ENCODE measurements around the gene ARSG. TPM values are rescaled to one million over a fixed set of nuclear protein-coding genes. Genes with fewer than 3 reads are reported as not detected.

Gene ARSG
- polyA plus RNA-seq, 1 of the 3 experiments (the other 2 are of a cell fraction), result 0.41 TPM

DNA sequence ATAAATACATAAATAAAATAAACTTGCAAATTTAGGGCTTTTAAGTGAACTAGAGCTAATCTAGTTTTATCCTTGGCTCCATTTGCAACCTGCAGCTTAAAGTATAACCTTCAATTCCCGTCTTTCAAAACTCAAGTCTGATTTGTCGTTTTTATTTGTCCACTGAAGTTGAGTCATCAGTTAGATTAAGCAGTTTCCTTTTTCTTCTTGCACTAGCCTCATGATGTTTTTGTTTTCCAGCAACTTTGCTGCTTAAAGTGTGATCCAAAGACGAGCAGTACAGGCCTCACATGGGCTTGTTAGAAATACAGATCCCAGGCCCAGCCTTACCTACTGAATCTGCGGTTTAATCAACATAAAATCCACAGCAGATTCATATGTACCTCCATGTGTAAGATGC, 13.8 kb downstream of the ARSG start:
- 34% methylated on average over 4 of the region's 4 CpGs for WGBS (ENCODE audit: low lambda C conversion rate)
- no peak for DNase-seq
- CTCF ChIA-PET, result no interaction called here
- no peak overlapping the region for H2AFZ ChIP-seq (ENCODE audit: low read depth)
- H3K27me3 ChIP-seq (ENCODE audit: insufficient read depth), result peaks cover 7% of the 10 kb centered on the region; the same call in 1 of the 2 replicates
- TF ChIP-seq CHD2 (IDR thresholded peaks at IDR 0.05; ENCODE audit: low read length, partially characterized antibody), result no peak
- TF ChIP-seq, protein P1, sequence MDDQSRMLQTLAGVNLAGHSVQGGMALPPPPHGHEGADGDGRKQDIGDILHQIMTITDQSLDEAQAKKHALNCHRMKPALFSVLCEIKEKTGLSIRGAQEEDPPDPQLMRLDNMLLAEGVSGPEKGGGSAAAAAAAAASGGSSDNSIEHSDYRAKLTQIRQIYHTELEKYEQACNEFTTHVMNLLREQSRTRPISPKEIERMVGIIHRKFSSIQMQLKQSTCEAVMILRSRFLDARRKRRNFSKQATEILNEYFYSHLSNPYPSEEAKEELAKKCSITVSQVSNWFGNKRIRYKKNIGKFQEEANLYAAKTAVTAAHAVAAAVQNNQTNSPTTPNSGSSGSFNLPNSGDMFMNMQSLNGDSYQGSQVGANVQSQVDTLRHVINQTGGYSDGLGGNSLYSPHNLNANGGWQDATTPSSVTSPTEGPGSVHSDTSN (IDR thresholded peaks at IDR 0.05), result no peak
- no peak for TF ChIP-seq RAD21 (IDR thresholded peaks at IDR 0.05; ENCODE audit: low read length)
- no peak for TF ChIP-seq MXI1 (IDR thresholded peaks at IDR 0.05; ENCODE audit: low read depth, low read length)
- no peak for TF ChIP-seq SIN3A (IDR thresholded peaks at IDR 0.05; ENCODE audit: borderline replicate concordance, low read depth, low read length)
- TF ChIP-seq, protein P2, sequence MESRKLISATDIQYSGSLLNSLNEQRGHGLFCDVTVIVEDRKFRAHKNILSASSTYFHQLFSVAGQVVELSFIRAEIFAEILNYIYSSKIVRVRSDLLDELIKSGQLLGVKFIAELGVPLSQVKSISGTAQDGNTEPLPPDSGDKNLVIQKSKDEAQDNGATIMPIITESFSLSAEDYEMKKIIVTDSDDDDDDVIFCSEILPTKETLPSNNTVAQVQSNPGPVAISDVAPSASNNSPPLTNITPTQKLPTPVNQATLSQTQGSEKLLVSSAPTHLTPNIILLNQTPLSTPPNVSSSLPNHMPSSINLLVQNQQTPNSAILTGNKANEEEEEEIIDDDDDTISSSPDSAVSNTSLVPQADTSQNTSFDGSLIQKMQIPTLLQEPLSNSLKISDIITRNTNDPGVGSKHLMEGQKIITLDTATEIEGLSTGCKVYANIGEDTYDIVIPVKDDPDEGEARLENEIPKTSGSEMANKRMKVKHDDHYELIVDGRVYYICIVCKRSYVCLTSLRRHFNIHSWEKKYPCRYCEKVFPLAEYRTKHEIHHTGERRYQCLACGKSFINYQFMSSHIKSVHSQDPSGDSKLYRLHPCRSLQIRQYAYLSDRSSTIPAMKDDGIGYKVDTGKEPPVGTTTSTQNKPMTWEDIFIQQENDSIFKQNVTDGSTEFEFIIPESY (IDR thresholded peaks at IDR 0.05; ENCODE audit: borderline replicate concordance, low read depth), result no peak
- TF ChIP-seq ELF1 (IDR thresholded peaks at IDR 0.05), result no peak
- H3K9me2 ChIP-seq, result no peaks in the 10 kb centered on the region
- no peak overlapping the region for H3K4me3 ChIP-seq (ENCODE audit: low read depth in 2 of 2, low read length in 1 of 2)
- no peaks in the 10 kb centered on the region for H3K79me2 ChIP-seq (ENCODE audit: insufficient read depth)
- no peak overlapping the region for H3K4me2 ChIP-seq
- POLR2A ChIA-PET, result no interaction called here
- H3K9me3 ChIP-seq, result no peaks in the 10 kb centered on the region
- no peak overlapping the region for H3K9ac ChIP-seq
- no peaks in the 10 kb centered on the region for H3F3A ChIP-seq (replicated peaks; ENCODE audit: insufficient read depth)
- H3K36me3 ChIP-seq (replicated peaks in 1 of 2; ENCODE audit: control insufficient read depth in 1 of 2, insufficient read depth in 2 of 2, low read length in 1 of 2), result no peaks in the 10 kb centered on the region
- no peaks in the 10 kb centered on the region; a peak in 1 of 4 replicates for H3K4me1 ChIP-seq (ENCODE audit: control insufficient read depth in 1 of 2, insufficient read depth in 2 of 2, low read depth in 1 of 2, low read length in 1 of 2)
- no peak overlapping the region for H3K27ac ChIP-seq (ENCODE audit: low read depth in 2 of 2, low read length in 1 of 2)
- H4K20me1 ChIP-seq (ENCODE audit: insufficient read depth), result no peaks in the 10 kb centered on the region

DNA sequence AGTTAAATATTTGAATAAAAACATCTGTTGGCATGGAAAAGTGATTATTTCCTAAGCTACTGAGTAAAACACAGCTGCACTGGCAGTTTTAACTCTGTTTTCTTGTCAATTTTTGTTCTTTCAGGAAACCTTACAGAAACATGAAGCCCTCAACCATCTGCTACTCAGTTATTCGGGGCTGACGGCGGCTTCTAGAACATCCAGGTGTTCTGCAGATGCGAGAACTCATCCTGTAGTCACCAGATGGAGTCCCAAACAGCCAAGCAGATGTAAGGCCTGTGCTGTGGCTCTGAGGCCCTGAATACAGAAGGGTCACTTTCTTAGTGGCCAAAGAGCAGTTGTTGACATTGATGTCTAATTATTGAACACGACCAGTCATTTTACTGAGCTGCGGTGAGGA, 15.5 kb downstream of the ARSG start:
- DNase-seq, result no peak
- TF ChIP-seq POLR2AphosphoS5 (IDR thresholded peaks at IDR 0.05; ENCODE audit: low read depth, low read length) (no peak), RFX5 (IDR thresholded peaks at IDR 0.05; ENCODE audit: low read length) (no peak), ELF1 (IDR thresholded peaks at IDR 0.05) (no peak), EZH2phosphoT487 (IDR thresholded peaks at IDR 0.05; ENCODE audit: borderline replicate concordance, low read depth) (no peak), MXI1 (IDR thresholded peaks at IDR 0.05; ENCODE audit: low read depth, low read length) (no peak), RAD21 (IDR thresholded peaks at IDR 0.05; ENCODE audit: low read length) (no peak), FOXM1 (IDR thresholded peaks at IDR 0.05; ENCODE audit: low read depth) (no peak), JUND (IDR thresholded peaks at IDR 0.05) (no peak), CHD2 (IDR thresholded peaks at IDR 0.05; ENCODE audit: low read length, partially characterized antibody) (no peak), NRF1 (IDR thresholded peaks at IDR 0.05; ENCODE audit: low read depth, low read length) (no peak), EP300 (IDR thresholded peaks at IDR 0.05; ENCODE audit: borderline replicate concordance in 1 of 2, low read depth in 1 of 2, low read length in 1 of 2) (no peak), RCOR1 (IDR thresholded peaks at IDR 0.05; ENCODE audit: low read length) (no peak), YY1 (IDR thresholded peaks at IDR 0.05; ENCODE audit: low read depth) (no peak), NFIC (IDR thresholded peaks at IDR 0.05; ENCODE audit: borderline replicate concordance) (no peak)
- TF ChIP-seq, protein P3, sequence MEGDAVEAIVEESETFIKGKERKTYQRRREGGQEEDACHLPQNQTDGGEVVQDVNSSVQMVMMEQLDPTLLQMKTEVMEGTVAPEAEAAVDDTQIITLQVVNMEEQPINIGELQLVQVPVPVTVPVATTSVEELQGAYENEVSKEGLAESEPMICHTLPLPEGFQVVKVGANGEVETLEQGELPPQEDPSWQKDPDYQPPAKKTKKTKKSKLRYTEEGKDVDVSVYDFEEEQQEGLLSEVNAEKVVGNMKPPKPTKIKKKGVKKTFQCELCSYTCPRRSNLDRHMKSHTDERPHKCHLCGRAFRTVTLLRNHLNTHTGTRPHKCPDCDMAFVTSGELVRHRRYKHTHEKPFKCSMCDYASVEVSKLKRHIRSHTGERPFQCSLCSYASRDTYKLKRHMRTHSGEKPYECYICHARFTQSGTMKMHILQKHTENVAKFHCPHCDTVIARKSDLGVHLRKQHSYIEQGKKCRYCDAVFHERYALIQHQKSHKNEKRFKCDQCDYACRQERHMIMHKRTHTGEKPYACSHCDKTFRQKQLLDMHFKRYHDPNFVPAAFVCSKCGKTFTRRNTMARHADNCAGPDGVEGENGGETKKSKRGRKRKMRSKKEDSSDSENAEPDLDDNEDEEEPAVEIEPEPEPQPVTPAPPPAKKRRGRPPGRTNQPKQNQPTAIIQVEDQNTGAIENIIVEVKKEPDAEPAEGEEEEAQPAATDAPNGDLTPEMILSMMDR (IDR thresholded peaks at IDR 0.05), result no peak
- TF ChIP-seq, protein P4, sequence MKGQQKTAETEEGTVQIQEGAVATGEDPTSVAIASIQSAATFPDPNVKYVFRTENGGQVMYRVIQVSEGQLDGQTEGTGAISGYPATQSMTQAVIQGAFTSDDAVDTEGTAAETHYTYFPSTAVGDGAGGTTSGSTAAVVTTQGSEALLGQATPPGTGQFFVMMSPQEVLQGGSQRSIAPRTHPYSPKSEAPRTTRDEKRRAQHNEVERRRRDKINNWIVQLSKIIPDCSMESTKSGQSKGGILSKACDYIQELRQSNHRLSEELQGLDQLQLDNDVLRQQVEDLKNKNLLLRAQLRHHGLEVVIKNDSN (IDR thresholded peaks at IDR 0.05; ENCODE audit: borderline replicate concordance, low read depth), result no peak
- TF ChIP-seq, protein P5, sequence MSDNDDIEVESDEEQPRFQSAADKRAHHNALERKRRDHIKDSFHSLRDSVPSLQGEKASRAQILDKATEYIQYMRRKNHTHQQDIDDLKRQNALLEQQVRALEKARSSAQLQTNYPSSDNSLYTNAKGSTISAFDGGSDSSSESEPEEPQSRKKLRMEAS (IDR thresholded peaks at IDR 0.05; ENCODE audit: low read depth), result no peak
- TF ChIP-seq, protein P6, sequence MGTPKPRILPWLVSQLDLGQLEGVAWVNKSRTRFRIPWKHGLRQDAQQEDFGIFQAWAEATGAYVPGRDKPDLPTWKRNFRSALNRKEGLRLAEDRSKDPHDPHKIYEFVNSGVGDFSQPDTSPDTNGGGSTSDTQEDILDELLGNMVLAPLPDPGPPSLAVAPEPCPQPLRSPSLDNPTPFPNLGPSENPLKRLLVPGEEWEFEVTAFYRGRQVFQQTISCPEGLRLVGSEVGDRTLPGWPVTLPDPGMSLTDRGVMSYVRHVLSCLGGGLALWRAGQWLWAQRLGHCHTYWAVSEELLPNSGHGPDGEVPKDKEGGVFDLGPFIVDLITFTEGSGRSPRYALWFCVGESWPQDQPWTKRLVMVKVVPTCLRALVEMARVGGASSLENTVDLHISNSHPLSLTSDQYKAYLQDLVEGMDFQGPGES (IDR thresholded peaks at IDR 0.05; ENCODE audit: low read depth, low read length), result no peak
- Histone ChIP-seq H3K79me2 (ENCODE audit: insufficient read depth) (no peaks in the 10 kb centered on the region), H3F3A (replicated peaks; ENCODE audit: insufficient read depth) (no peaks in the 10 kb centered on the region), H3K9me2 (no peaks in the 10 kb centered on the region), H3K36me3 (replicated peaks in 1 of 2; ENCODE audit: control insufficient read depth in 1 of 2, insufficient read depth in 2 of 2, low read length in 1 of 2) (no peaks in the 10 kb centered on the region), H2AFZ (ENCODE audit: low read depth) (no peak overlapping the region), H3K4me2 (no peak overlapping the region), H3K9me3 (no peaks in the 10 kb centered on the region), H3K4me1 (ENCODE audit: control insufficient read depth in 1 of 2, insufficient read depth in 2 of 2, low read depth in 1 of 2, low read length in 1 of 2) (no peaks in the 10 kb centered on the region; a peak in 1 of 4 replicates), H3K4me3 (ENCODE audit: low read depth in 2 of 2, low read length in 1 of 2) (no peak overlapping the region), H3K9ac (no peak overlapping the region), H3K27ac (ENCODE audit: low read depth in 2 of 2, low read length in 1 of 2) (no peak overlapping the region), H3K27me3 (ENCODE audit: insufficient read depth) (peaks cover 7% of the 10 kb centered on the region; the same call in 1 of the 2 replicates), H4K20me1 (ENCODE audit: insufficient read depth) (no peaks in the 10 kb centered on the region)
- ChIA-PET CTCF (interaction anchor here (0.8 to 1.7 kb wide), 6 partner anchors 9 to 134 kb away, joined by 3 to 4 read pairs (median 4); partner anchors contain the start of genes ARSG and SLC16A6), POLR2A (no interaction called here)
- WGBS (ENCODE audit: low lambda C conversion rate), result 59% methylated on average over 6 of the region's 6 CpGs

Measured in SK-N-SH (cell line).